TTC549 (cell line): ENCODE data around the gene IL1R2.
"Not testable (repeated sequence)": the region's sequence is repeated elsewhere in the genome, so short reads cannot be mapped to it uniquely, and the experiment has no call there.

Experiments used
- FAIRE-seq: peaks from 2 replicates; lab custom pipeline; 2012; peaks lifted over from hg19 to GRCh38; lab: Jason Lieb, UNC

IL1R2 gene

GRCh38 chr2:102000813-102001766 is 9.3 kb downstream of the IL1R2 start:
- no peak for FAIRE-seq

DNA sequence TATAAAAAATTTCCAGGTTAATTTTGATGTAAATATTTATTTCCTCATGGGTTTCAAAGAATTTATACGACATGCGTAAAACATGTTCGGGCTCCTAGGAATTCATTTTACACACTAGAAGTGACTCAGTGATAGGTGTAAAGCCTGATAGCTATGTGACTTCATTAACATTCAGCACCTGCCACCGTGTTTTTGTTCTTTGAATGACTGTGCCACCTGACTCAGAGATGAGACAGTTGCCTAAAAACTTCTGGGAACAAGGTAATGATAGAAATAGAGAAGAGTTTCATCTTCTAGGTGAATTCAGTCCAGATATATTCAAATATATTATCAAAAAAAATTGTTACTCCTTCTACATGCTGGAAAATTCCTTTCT is 10.0 kb downstream of the IL1R2 start:
- FAIRE-seq: no peak

DNA sequence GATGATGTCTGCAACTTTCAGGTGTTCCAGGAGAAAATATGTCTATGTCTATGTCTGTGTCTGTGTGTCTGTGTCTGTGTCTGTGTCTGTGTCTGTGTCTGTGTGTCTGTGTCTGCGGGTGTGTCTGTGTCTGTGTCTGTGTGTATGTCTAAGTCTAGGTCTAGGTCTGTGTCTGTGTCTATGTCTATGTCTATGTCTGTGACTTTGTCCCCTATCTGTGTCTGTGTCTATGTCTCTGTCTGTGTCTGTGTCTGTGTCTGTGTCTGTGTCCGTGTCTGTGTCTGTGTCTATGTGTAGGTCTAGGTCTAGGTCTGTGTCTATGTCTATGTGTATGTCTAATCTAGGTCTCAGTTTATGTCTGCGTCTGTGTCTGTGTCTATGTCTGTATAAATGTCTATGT is 10.5 kb downstream of the IL1R2 start:
- FAIRE-seq: no peak

DNA sequence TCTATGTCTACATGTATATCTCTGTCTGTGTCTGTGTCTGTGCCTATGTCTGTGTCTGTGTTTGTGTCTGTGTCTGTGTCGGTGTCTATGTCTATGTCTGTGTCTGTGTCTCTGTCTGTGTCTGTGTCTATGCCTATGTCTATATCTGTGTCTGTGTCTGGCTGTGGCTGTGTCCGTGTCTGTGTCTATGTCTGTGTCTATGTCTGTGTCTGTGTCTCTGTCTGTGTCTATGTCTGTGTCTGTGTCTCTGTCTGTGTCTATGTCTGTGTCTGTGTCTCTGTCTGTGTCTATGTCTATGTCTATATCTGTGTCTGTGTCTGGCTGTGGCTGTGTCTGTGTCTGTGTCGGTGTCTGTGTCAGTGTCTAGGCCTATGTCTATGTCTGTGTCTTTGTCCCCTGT is 11.1 kb downstream of the IL1R2 start:
- FAIRE-seq: not testable (repeated sequence)

- FAIRE-seq: no peak
Observed at GRCh38 chr2:102003696-102004095, 11.9 kb downstream of the IL1R2 start.

DNA sequence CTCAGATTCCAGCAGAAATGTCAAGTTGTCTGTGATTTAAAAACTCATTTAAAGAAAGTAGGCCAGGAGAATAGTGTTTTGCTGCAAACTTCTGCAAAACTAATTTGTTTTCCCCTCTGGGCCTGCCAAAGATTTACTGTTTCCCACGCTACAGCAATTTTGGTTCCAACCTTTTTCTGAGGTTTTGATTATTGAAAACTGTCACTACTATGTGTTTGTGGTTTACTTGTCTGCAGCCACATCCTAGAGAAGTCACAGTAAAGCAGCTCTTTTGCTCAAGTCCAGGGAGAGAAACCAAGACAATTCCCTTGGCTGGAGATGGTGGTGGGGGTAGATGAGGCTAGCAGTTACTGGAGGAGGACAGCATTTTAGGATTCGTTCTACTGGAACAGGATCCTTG is 12.8 kb downstream of the IL1R2 start:
- no peak for FAIRE-seq

GRCh38 chr2:102005449-102005848 is 13.7 kb downstream of the IL1R2 start:
- no peak for FAIRE-seq

DNA sequence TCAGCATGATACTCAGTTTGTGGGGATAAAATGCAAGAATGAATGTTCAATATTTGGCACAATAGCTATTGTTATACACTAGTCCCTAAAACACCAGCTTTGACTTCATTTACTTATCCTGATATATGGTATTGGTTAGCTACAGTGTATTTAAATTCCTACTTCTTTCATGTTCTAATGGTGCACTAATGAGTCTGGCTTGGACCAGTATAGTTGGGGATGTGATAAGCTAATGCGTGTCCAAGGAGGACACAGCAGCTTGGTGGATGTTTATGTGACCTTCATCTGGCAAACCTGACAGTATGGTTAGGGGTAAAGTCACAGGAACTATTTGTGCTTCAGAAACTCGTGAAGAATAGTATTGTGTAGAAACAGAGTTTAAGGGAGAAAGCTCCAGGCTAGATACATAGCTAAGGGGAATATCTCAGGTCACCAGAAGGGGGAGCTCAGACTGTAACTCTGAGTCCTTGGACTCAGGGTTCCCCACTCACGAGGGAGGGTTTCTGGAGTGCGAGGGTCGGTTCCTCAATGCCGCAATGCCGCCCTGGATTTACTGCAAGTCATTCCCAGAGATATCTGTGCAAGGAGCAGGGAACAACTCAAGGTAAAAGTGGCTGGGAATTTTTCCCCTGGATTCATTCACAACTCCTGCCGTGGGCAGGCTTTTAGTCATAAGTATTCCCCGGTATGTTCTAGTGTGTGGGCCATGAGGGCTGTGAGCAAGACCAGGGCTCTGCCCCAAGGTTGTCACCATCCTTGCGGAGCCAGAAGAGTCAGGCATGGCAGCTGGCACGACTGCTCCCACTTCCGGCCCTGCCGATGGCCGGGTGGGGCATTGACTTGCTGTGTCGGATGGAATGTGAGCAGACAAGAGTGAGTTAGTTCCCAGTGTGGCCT is 14.5 kb downstream of the IL1R2 start:
- FAIRE-seq: no peak

- FAIRE-seq: no peak
Observed at GRCh38 chr2:102006886-102007278, 15.1 kb downstream of the IL1R2 start.

DNA sequence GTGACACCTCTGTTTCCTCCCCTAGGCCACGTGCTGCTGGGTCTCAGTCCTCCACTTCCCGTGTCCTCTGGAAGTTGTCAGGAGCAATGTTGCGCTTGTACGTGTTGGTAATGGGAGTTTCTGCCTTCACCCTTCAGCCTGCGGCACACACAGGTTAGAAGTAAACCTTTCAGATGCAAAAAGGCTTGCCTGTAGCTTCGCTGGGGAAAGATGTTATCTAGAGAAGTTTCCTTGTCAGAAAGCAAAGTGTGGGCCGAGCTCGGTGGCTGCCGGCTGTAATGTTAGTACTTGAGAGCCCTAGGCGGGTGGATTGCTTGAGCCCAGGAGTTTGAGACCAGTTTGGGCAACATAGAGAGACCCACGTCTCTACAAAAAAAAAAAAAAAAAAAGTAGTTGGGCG is 16.7 kb downstream of the IL1R2 start:
- no peak for FAIRE-seq

DNA sequence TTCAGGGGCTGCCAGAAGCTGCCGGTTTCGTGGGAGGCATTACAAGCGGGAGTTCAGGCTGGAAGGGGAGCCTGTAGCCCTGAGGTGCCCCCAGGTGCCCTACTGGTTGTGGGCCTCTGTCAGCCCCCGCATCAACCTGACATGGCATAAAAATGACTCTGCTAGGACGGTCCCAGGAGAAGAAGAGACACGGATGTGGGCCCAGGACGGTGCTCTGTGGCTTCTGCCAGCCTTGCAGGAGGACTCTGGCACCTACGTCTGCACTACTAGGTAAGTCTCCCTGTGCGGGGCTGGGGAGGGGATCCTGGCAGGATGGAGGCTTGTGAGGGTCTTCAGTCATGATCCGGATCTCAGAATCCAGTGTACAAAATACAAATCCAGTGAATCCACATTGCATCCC is 17.8 kb downstream of the IL1R2 start:
- no peak for FAIRE-seq

GRCh38 chr2:102010902-102011301 is 19.1 kb downstream of the IL1R2 start:
- FAIRE-seq: no peak

DNA sequence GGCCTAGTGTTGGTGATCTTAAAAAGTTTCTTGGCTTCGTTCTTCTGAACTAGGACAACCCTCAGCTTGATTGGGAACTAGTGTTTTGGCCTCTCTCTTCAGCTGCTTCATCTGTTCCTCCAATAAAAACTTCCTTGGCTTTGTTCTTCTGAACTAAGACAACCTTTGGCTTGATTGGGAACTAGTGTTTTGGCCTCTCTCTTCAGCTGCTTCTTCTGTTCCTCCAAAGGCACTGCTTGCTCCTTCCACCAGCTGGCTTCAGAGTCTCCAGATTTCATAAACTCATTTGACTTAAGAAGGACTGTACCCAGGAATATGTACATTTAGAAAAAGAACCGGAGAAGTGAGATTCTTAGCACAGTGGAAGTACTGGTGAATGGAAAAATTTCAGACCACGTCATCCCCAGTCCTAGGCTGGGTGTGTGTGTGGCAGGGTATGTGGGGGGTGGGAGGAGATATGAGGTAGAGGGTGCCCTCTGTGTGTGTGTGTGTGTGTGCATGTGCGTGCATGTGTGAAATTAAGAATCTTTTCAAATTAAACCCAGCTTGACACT is 20.4 kb downstream of the IL1R2 start:
- no peak for FAIRE-seq

GRCh38 chr2:102013206-102014040 is 21.7 kb downstream of the IL1R2 start:
- no peak for FAIRE-seq

GRCh38 chr2:102014041-102014345 is 22.2 kb downstream of the IL1R2 start:
- no peak for FAIRE-seq

- no peak for FAIRE-seq
Observed at GRCh38 chr2:102015399-102015798, 23.6 kb downstream of the IL1R2 start.

GRCh38 chr2:102016399-102016955 is 24.7 kb downstream of the IL1R2 start:
- no peak for FAIRE-seq

GRCh38 chr2:102018823-102019445 is 27.2 kb downstream of the IL1R2 start:
- FAIRE-seq: no peak

DNA sequence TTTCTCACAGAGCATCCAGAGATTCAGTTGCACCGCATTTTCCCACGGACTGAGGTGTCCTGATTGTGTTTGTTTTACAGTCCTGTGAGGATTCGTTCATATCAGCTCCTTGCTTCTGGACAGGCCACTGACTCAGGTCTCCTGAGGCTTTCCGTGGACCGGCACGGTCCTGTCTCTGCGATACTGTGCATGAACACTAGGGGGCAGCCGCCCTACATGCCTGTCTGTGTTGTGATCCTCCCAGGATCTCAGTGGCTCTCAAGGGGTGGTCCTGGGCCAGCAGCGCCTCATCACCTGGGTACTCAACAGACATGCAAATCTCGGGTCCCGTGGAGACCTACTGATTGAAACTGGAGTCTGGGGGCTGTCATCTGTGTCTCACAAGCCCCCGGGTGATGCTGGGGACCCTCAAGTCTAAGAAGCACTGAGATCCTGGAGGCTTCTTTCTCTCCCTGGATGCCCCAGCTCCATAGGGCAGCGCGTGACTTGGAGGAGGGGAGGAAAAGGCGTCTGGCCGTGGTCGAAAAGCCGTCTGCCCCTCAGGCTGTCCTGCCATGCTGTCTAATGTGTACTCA is 28.9 kb downstream of the IL1R2 start:
- no peak for FAIRE-seq

GRCh38 chr2:102021779-102022178 is 30.0 kb downstream of the IL1R2 start:
- FAIRE-seq: no peak
